CD4-positive, alpha-beta memory T cell (primary cell): ENCODE data around the gene FIG4. TPM values are rescaled to one million over a fixed set of nuclear protein-coding genes. Genes with fewer than 3 reads are reported as not detected.

Experiments used
- CTCF ChIA-PET: fragments of 350-600 bp; sonication (Branson Sonifier 250); formaldehyde crosslinking; loops from one replicate; lab custom pipeline; 2021; ENCODE audit warnings: inconsistent platforms; ENCODE audit not compliant: partially characterized antibody; lab: Charles Lee
- POLR2A ChIA-PET: fragments of 350-600 bp; sonication (Branson Sonifier 250); formaldehyde crosslinking; loops from one replicate; lab custom pipeline; 2021; ENCODE audit not compliant: partially characterized antibody; lab: Charles Lee
- DNase-seq, 5 donors: peaks; one replicate each; pipeline versions ENCODE4 v3.0.0 to v3.0.0-alpha.2; 2020 to 2022; ENCODE audit warnings: mixed read lengths in 1 of 5
- H3K27ac ChIP-seq: one replicate; pipeline ENCODE4 v1.7.0; 2013; ENCODE audit warnings: low read depth, low read length
- H3K27me3 ChIP-seq: 2 replicates; pipeline ENCODE4 v1.7.0; 2013; ENCODE audit warnings: mild to moderate bottlenecking, low read length, moderate library complexity; ENCODE audit not compliant: insufficient read depth
- H3K36me3 ChIP-seq: 2 replicates; pipeline ENCODE4 v1.7.0; 2013; ENCODE audit warnings: mild to moderate bottlenecking, low read length, moderate library complexity; ENCODE audit not compliant: insufficient read depth
- H3K4me1 ChIP-seq: 2 replicates; pipeline ENCODE4 v1.7.0; 2013; ENCODE audit warnings: mild to moderate bottlenecking, low read length, moderate library complexity; ENCODE audit not compliant: insufficient read depth
- H3K4me3 ChIP-seq, 2 donors: one replicate each; pipeline ENCODE4 v1.7.0; 2013; ENCODE audit warnings: low read length in 2 of 2, mild to moderate bottlenecking in 1 of 2
- H3K9me3 ChIP-seq, 2 donors: one replicate each; pipeline ENCODE4 v1.7.0; 2013; ENCODE audit warnings: low read length in 2 of 2, control low read depth in 1 of 2; ENCODE audit not compliant: control insufficient read depth in 1 of 2
- H3K27ac Mint-ChIP-seq, 7 donors: one replicate each; pipeline ENCODE4 v1.8.0; 2020 to 2021; ENCODE audit warnings: mixed read lengths in 7 of 7, mild to moderate bottlenecking in 6 of 7, inconsistent platforms in 3 of 7, moderate library complexity in 3 of 7
- H3K27me3 Mint-ChIP-seq, 2 donors: one replicate each; pipeline ENCODE4 v1.8.0; 2020 to 2021; ENCODE audit warnings: mixed read lengths in 2 of 2
- H3K36me3 Mint-ChIP-seq, 2 donors: one replicate each; pipeline ENCODE4 v1.8.0; 2020 to 2021; ENCODE audit warnings: mixed read lengths in 2 of 2, inconsistent platforms in 1 of 2, mild to moderate bottlenecking in 1 of 2
- H3K4me1 Mint-ChIP-seq, 4 donors: one replicate each; pipeline ENCODE4 v1.8.0; 2020 to 2021; ENCODE audit warnings: mixed read lengths in 4 of 4, mild to moderate bottlenecking in 1 of 4
- H3K4me3 Mint-ChIP-seq, 8 donors: one replicate each; pipeline ENCODE4 v1.8.0; 2020 to 2021; ENCODE audit warnings: mixed read lengths in 8 of 8, mild to moderate bottlenecking in 7 of 8, moderate library complexity in 6 of 8, inconsistent platforms in 3 of 8
- H3K9me3 Mint-ChIP-seq, 8 donors: one replicate each; pipeline ENCODE4 v1.8.0; 2020 to 2021; ENCODE audit warnings: mixed read lengths in 8 of 8, mild to moderate bottlenecking in 5 of 8, inconsistent platforms in 3 of 8, moderate library complexity in 1 of 8
- intact Hi-C: fragments of 100-400 bp; cut with micrococcal nuclease; formaldehyde crosslinking; loops from one replicate; pipeline ENCODE4 v1.15.1; 2023
- polyA plus RNA-seq, 2 donors: library from polyadenylated mRNA; unstranded; fragments of 300-500 nt; fragmentation: Illumina TruSeq; gene quantifications; one replicate each; pipeline ENCODE4 v1.2.3, GENCODE V29; 2021
- total RNA-seq, 2 experiments: library from RNA; stranded (reverse); gene quantifications; one replicate each; pipeline ENCODE4 v1.2.3, GENCODE V29; 2021

Gene FIG4
- total and polyA plus RNA-seq, 4 experiments from 2014 or later = 14.4 to 28.5 (median 15.6) TPM

- no peak for DNase-seq
- Histone ChIP-seq H3K4me1 (no peaks in the 10 kb centered on the region), H3K4me3 (no peak overlapping the region), H3K36me3 (no peaks in the 10 kb centered on the region), H3K9me3 (no peaks in the 10 kb centered on the region), H3K27ac (no peak overlapping the region), H3K27me3 (no peaks in the 10 kb centered on the region)
- H3K36me3 Mint-ChIP-seq = peaks cover 48 to 60% of the 10 kb centered on the region in 2 donors
- H3K27ac Mint-ChIP-seq = peak overlapping the region in 1 of 7 donors; percentile 71
- POLR2A ChIA-PET = no interaction called here
- no peak overlapping the region for H3K4me3 Mint-ChIP-seq
- H3K27me3 Mint-ChIP-seq = no peaks in the 10 kb centered on the region
- intact Hi-C loops = no loop called here
- H3K4me1 Mint-ChIP-seq = no peaks in the 10 kb centered on the region
- CTCF ChIA-PET = no interaction called here
- peaks cover 0 to 2% (median 0%) of the 10 kb centered on the region in 8 donors for H3K9me3 Mint-ChIP-seq
Measured at GRCh38 chr6:109800771-109801170, 109.7 kb downstream of the FIG4 start.

GRCh38 chr6:109801794-109802193, 110.7 kb downstream of the FIG4 start:
- no peaks in the 10 kb centered on the region for H3K27me3 ChIP-seq
- H3K36me3 ChIP-seq = no peaks in the 10 kb centered on the region
- no peak overlapping the region for H3K4me3 Mint-ChIP-seq
- H3K9me3 Mint-ChIP-seq = peaks cover 0 to 2% (median 0%) of the 10 kb centered on the region in 8 donors
- no peaks in the 10 kb centered on the region for H3K4me1 ChIP-seq
- H3K27ac ChIP-seq = no peak overlapping the region
- DNase-seq = no peak
- H3K27me3 Mint-ChIP-seq = no peaks in the 10 kb centered on the region
- no peak overlapping the region for H3K27ac Mint-ChIP-seq
- no peak overlapping the region for H3K4me3 ChIP-seq
- CTCF ChIA-PET = interaction anchor here (1.3 kb wide), 1 partner anchor 238 kb away, joined by 3 read pairs; no protein-coding TSS in a partner anchor
- peaks cover 46 to 55% of the 10 kb centered on the region in 2 donors for H3K36me3 Mint-ChIP-seq
- intact Hi-C loops = no loop called here
- no peaks in the 10 kb centered on the region for H3K9me3 ChIP-seq
- no peaks in the 10 kb centered on the region for H3K4me1 Mint-ChIP-seq
- POLR2A ChIA-PET = no interaction called here

GRCh38 chr6:109804020-109804419, 112.9 kb downstream of the FIG4 start:
- H3K36me3 Mint-ChIP-seq = peaks cover 47 to 51% of the 10 kb centered on the region in 2 donors
- H3K27me3 Mint-ChIP-seq = no peaks in the 10 kb centered on the region
- POLR2A ChIA-PET = no interaction called here

GRCh38 chr6:109807881-109808280, 116.8 kb downstream of the FIG4 start:
- no peaks in the 10 kb centered on the region for H3K27me3 Mint-ChIP-seq
- no peak overlapping the region for H3K27ac Mint-ChIP-seq
- ChIA-PET CTCF (no interaction called here), POLR2A (no interaction called here)
- no peak overlapping the region for H3K27ac ChIP-seq
- H3K4me1 ChIP-seq = no peaks in the 10 kb centered on the region
- no peak overlapping the region for H3K4me3 ChIP-seq
- H3K9me3 Mint-ChIP-seq = no peaks in the 10 kb centered on the region
- intact Hi-C loops = no loop called here
- H3K4me1 Mint-ChIP-seq = peaks cover 0 to 1% (median 0%) of the 10 kb centered on the region in 4 donors
- H3K27me3 ChIP-seq = no peaks in the 10 kb centered on the region
- DNase-seq = no peak
- H3K36me3 Mint-ChIP-seq = peaks cover 31 to 38% of the 10 kb centered on the region in 2 donors
- no peaks in the 10 kb centered on the region for H3K36me3 ChIP-seq
- H3K9me3 ChIP-seq = no peaks in the 10 kb centered on the region
- no peak overlapping the region for H3K4me3 Mint-ChIP-seq

More at GRCh38 chr6:109804020-109804419, 112.9 kb downstream of the FIG4 start:
- H3K36me3 ChIP-seq = no peaks in the 10 kb centered on the region
- H3K4me3 ChIP-seq = no peak overlapping the region
- intact Hi-C loops = no loop called here
- no peak for DNase-seq
- H3K9me3 Mint-ChIP-seq = peaks cover 0 to 2% (median 0%) of the 10 kb centered on the region in 8 donors
- no peak overlapping the region for H3K4me3 Mint-ChIP-seq
- no peak overlapping the region for H3K27ac ChIP-seq
- no peak overlapping the region for H3K27ac Mint-ChIP-seq
- no peaks in the 10 kb centered on the region for H3K4me1 ChIP-seq
- no peaks in the 10 kb centered on the region for H3K27me3 ChIP-seq
- CTCF ChIA-PET = no interaction called here
- no peaks in the 10 kb centered on the region for H3K4me1 Mint-ChIP-seq
- no peaks in the 10 kb centered on the region for H3K9me3 ChIP-seq

GRCh38 chr6:109808837-109809236, 117.7 kb downstream of the FIG4 start:
- intact Hi-C loops = no loop called here
- Mint-ChIP-seq H3K27me3 (no peaks in the 10 kb centered on the region), H3K9me3 (no peaks in the 10 kb centered on the region), H3K4me1 (peaks cover 0 to 1% (median 0%) of the 10 kb centered on the region in 4 donors), H3K27ac (no peak overlapping the region), H3K4me3 (no peak overlapping the region), H3K36me3 (peaks cover 30 to 38% of the 10 kb centered on the region in 2 donors)
- ChIA-PET CTCF (interaction anchor here (0.7 kb wide), 1 partner anchor 13 kb away, joined by 5 read pairs; no protein-coding TSS in a partner anchor), POLR2A (no interaction called here)
- Histone ChIP-seq H3K27me3 (no peaks in the 10 kb centered on the region), H3K27ac (no peak overlapping the region), H3K4me3 (no peak overlapping the region), H3K36me3 (no peaks in the 10 kb centered on the region), H3K4me1 (no peaks in the 10 kb centered on the region), H3K9me3 (no peaks in the 10 kb centered on the region)
- DNase-seq = no peak

- Mint-ChIP-seq H3K4me1 (peaks cover 0 to 1% (median 0%) of the 10 kb centered on the region in 4 donors), H3K27me3 (no peaks in the 10 kb centered on the region), H3K27ac (no peak overlapping the region), H3K36me3 (peaks cover 22 to 26% of the 10 kb centered on the region in 2 donors), H3K4me3 (peak overlapping the region in 1 of 8 donors; percentile 42), H3K9me3 (no peaks in the 10 kb centered on the region)
- H3K9me3 ChIP-seq = no peaks in the 10 kb centered on the region
- H3K4me3 ChIP-seq = no peak overlapping the region
- intact Hi-C loops = no loop called here
- CTCF ChIA-PET = interaction anchor here (1.5 kb wide), 1 partner anchor 12 kb away, joined by 4 read pairs; no protein-coding TSS in a partner anchor
- H3K4me1 ChIP-seq = no peaks in the 10 kb centered on the region
- no peak for DNase-seq
- H3K27me3 ChIP-seq = no peaks in the 10 kb centered on the region
- no peak overlapping the region for H3K27ac ChIP-seq
- POLR2A ChIA-PET = no interaction called here
- H3K36me3 ChIP-seq = no peaks in the 10 kb centered on the region
Measured at GRCh38 chr6:109815054-109815453, 124.0 kb downstream of the FIG4 start.

GRCh38 chr6:109816452-109817374, 125.6 kb downstream of the FIG4 start:
- CTCF ChIA-PET = no interaction called here
- H3K4me1 Mint-ChIP-seq = peaks cover 0 to 1% (median 0%) of the 10 kb centered on the region in 4 donors
- Histone ChIP-seq H3K4me1 (no peaks in the 10 kb centered on the region), H3K4me3 (no peak overlapping the region), H3K27ac (no peak overlapping the region), H3K27me3 (no peaks in the 10 kb centered on the region), H3K36me3 (no peaks in the 10 kb centered on the region), H3K9me3 (no peaks in the 10 kb centered on the region)
- H3K9me3 Mint-ChIP-seq = no peaks in the 10 kb centered on the region
- H3K27ac Mint-ChIP-seq = no peak overlapping the region
- H3K36me3 Mint-ChIP-seq = peaks cover 20 to 30% of the 10 kb centered on the region in 2 donors
- no peak for DNase-seq
- no peak overlapping the region for H3K4me3 Mint-ChIP-seq
- POLR2A ChIA-PET = no interaction called here
- intact Hi-C loops = no loop called here
- H3K27me3 Mint-ChIP-seq = no peaks in the 10 kb centered on the region
